Right cardiac atrium (tissue), 5 donors: ENCODE data around the gene SYT4. TPM values are rescaled to one million over a fixed set of nuclear protein-coding genes. Genes with fewer than 3 reads are reported as not detected.
"Not testable (repeated sequence)": the region's sequence is repeated elsewhere in the genome, so short reads cannot be mapped to it uniquely, and the experiment has no call there.

Experiments used
- ATAC-seq, 2 donors: fragments of 200-7000 bp; cut with Tn5 transposase; one replicate each; pipeline versions ENCODE4 v1.8.0 to v1.9.1; 2020; ENCODE audit warnings: moderate library complexity in 2 of 2, mild to moderate bottlenecking in 1 of 2
- DNase-seq, 3 donors: peaks; one replicate each; pipeline ENCODE4 v3.0.0-alpha.2; 2020
- H3K27ac ChIP-seq: one replicate; pipeline ENCODE4 v1.5.1; 2013; ENCODE audit warnings: mild to moderate bottlenecking, low read length, control low read depth, moderate library complexity
- H3K27me3 ChIP-seq: one replicate; pipeline ENCODE4 v1.6.1; 2013; ENCODE audit not compliant: control insufficient read depth, insufficient read depth
- H3K4me1 ChIP-seq: one replicate; pipeline ENCODE4 v1.6.1; 2013; ENCODE audit warnings: low read length; ENCODE audit not compliant: control insufficient read depth, insufficient read depth
- H3K4me3 ChIP-seq: one replicate; pipeline ENCODE4 v1.5.1; 2013; ENCODE audit warnings: low read length, control low read depth
- H3K9me3 ChIP-seq: one replicate; pipeline ENCODE4 v1.6.1; 2013; ENCODE audit warnings: low read length; ENCODE audit not compliant: control insufficient read depth
- WGBS: extraction: QIAGEN DNeasy Blood & Tissue Kit; methylation state at CpG from one replicate; pipeline ENCODE4 v1.1.7; 2013; 5-methylcytosine and 5-hydroxymethylcytosine counted together
- intact Hi-C, 4 donors: fragments of 100-400 bp; cut with DNase I; formaldehyde crosslinking; loops; one replicate each; pipeline versions ENCODE4 v1.11.0 to v1.14.0; 2022 to 2023
- long read RNA-seq, 4 donors: library from polyadenylated mRNA; unstranded; transcript quantifications; one replicate each; pipeline ENCODE4 v2.0.0, GENCODE V29; 2020 to 2021
- polyA plus RNA-seq: library from polyadenylated mRNA; stranded (reverse); fragments of 200-250 nt; gene quantifications from one replicate; pipeline ENCODE4 v1.2.3, GENCODE V29; 2013
- total RNA-seq, 4 donors: library from RNA; stranded (reverse); fragmentation: NEBNext Ultra II Directional; extraction: Animal tissue kit (Norgen Biotek cat#: 25700); gene quantifications; one replicate each; pipeline ENCODE4 v1.2.1, GENCODE V29; 2021
- donor health status: healthy with polysubstance abuse.
- donor health status: DM: no; HTN: yes; CAD: no.
- donor health status: DM: no; HTN: no; CAD: no.
- donor health status: DM: no; HTN: yes; CAD: no; lungs with severe emphysema.
- donor health status: DM: yes; HTN: yes; CAD: no.

Gene SYT4, protein sequence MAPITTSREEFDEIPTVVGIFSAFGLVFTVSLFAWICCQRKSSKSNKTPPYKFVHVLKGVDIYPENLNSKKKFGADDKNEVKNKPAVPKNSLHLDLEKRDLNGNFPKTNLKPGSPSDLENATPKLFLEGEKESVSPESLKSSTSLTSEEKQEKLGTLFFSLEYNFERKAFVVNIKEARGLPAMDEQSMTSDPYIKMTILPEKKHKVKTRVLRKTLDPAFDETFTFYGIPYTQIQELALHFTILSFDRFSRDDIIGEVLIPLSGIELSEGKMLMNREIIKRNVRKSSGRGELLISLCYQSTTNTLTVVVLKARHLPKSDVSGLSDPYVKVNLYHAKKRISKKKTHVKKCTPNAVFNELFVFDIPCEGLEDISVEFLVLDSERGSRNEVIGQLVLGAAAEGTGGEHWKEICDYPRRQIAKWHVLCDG
- total RNA-seq (1 to 10 TPM in 2 of 4 donors, under 1 TPM in 1, not detected in 1; 0.47 to 1.6 (median 1.0) TPM), polyA plus RNA-seq (0.09 TPM)
- long read RNA-seq, donor 1, result 0 reads
- long read RNA-seq, donor 2, result 0 reads
- long read RNA-seq, donor 3, full-length matches to known transcripts, result 4 of 4 reads
- long read RNA-seq, donor 3, partial matches to known transcripts, result 0 of 4 reads
- long read RNA-seq, donor 3, other reads (novel, unspliced or antisense), result 0 of 4 reads
- long read RNA-seq, donor 4, result 0 reads

- intact Hi-C loops, result loop anchor here (5.0 to 10.0 kb wide), 4 partner anchors 682 to 1162 kb away; no protein-coding TSS in a partner anchor
- no peaks in the 10 kb centered on the region for H3K9me3 ChIP-seq
- no peak within 1 kb of the TSS for H3K4me3 ChIP-seq
- H3K27ac ChIP-seq, result no peak within 1 kb of the TSS
- no peaks in the 10 kb centered on the region for H3K4me1 ChIP-seq
- WGBS, result 2% methylated on average over 20 of the region's 20 CpGs
- peak; percentile 28 to 63 (median 60) for DNase-seq
- no peaks in the 10 kb centered on the region for H3K27me3 ChIP-seq
- peak in 1 of 2 donors; percentile 67 for ATAC-seq
Measured at GRCh38 chr18:43277164-43277600, at the start of gene SYT4. SYT4 (minus strand) TSS chr18:43277490; CDS start chr18:43277281, 209 bp downstream.

- no peak overlapping the region for H3K27ac ChIP-seq
- no peak for ATAC-seq
Measured at GRCh38 chr18:43322132-43322531, 44.8 kb upstream of the SYT4 start.

GRCh38 chr18:43314941-43315340 is 37.7 kb upstream of the SYT4 start:
- Histone ChIP-seq H3K27ac (no peak overlapping the region), H3K4me3 (no peak overlapping the region), H3K9me3 (no peaks in the 10 kb centered on the region), H3K27me3 (no peaks in the 10 kb centered on the region), H3K4me1 (no peaks in the 10 kb centered on the region)
- 49% methylated on average over 3 of the region's 3 CpGs for WGBS
- intact Hi-C loops, result no loop called here
- no peak for ATAC-seq
- no peak for DNase-seq

More at GRCh38 chr18:43322132-43322531, 44.8 kb upstream of the SYT4 start:
- Histone ChIP-seq H3K4me1 (no peaks in the 10 kb centered on the region), H3K9me3 (no peaks in the 10 kb centered on the region), H3K4me3 (no peak overlapping the region), H3K27me3 (no peaks in the 10 kb centered on the region)
- peak in 1 of 3 donors; percentile 10 for DNase-seq
- WGBS, result 87% methylated on average over 1 of the region's 1 CpG
- intact Hi-C loops, result no loop called here

DNA sequence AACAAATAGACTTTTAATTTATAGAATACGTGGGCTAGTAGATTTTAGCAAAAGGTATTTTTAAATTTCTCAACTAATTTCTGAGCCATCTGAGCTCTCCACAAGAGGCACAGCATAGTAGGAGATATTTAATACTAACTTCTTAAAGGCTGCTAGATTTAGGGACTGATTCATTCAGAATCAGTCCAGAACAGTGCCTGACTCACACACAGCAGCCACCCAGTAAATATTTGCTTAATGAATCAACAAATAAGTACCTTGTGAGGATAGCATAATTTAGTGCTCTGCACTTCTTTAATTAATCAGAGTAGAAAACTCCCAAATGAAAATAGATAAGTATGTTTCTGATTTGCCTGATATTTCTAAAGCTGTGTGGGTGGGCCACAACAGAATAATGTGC is 35.6 kb upstream of the SYT4 start:
- intact Hi-C loops, result no loop called here
- no peaks in the 10 kb centered on the region for H3K9me3 ChIP-seq
- H3K27ac ChIP-seq, result no peak overlapping the region
- 80% methylated on average over 1 of the region's 1 CpG for WGBS
- no peaks in the 10 kb centered on the region for H3K4me1 ChIP-seq
- DNase-seq (no peak), ATAC-seq (no peak)
- no peaks in the 10 kb centered on the region for H3K27me3 ChIP-seq
- no peak overlapping the region for H3K4me3 ChIP-seq

GRCh38 chr18:43310239-43310638 is 32.9 kb upstream of the SYT4 start:
- ATAC-seq (no peak), DNase-seq (no peak)
- intact Hi-C loops, result no loop called here
- Histone ChIP-seq H3K4me3 (no peak overlapping the region), H3K27ac (no peak overlapping the region), H3K4me1 (no peaks in the 10 kb centered on the region), H3K9me3 (no peaks in the 10 kb centered on the region), H3K27me3 (no peaks in the 10 kb centered on the region)
- 57% methylated on average over 1 of the region's 1 CpG for WGBS

DNA sequence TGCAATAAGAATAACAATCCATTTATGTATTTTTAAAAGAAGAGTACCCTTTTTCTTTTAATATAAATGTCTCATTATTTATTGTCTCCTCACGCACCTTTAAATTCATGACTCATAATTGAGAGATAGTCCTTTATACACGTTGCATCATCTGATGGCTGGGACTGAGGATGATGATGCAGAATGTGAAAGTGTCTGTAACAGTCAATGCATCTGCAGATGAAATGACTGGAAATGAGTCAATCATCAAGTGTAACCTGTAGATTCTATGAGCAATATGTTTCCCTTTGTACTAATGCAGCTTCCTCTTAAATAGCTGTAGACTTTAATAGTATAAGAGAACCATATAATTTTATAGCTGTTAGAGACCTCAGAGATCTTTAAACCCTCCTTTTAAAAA is 26.1 kb upstream of the SYT4 start:
- H3K27me3 ChIP-seq, result no peaks in the 10 kb centered on the region
- no peaks in the 10 kb centered on the region for H3K4me1 ChIP-seq
- no peak overlapping the region for H3K27ac ChIP-seq
- WGBS, result 71% methylated on average over 2 of the region's 2 CpGs
- H3K4me3 ChIP-seq, result no peak overlapping the region
- no peaks in the 10 kb centered on the region for H3K9me3 ChIP-seq
- intact Hi-C loops, result no loop called here
- ATAC-seq (no peak), DNase-seq (no peak)

- intact Hi-C loops, H3K27ac ChIP-seq, DNase-seq, ATAC-seq, H3K9me3 ChIP-seq, H3K27me3 ChIP-seq, H3K4me3 ChIP-seq, H3K4me1 ChIP-seq: not testable (repeated sequence)
- WGBS, result 88% methylated on average over 11 of the region's 11 CpGs
Measured at GRCh38 chr18:43286187-43286586, 8.9 kb upstream of the SYT4 start.

GRCh38 chr18:43283299-43283698 is 6.0 kb upstream of the SYT4 start:
- Histone ChIP-seq H3K4me3 (no peak overlapping the region), H3K9me3 (no peaks in the 10 kb centered on the region), H3K4me1 (no peaks in the 10 kb centered on the region), H3K27me3 (no peaks in the 10 kb centered on the region), H3K27ac (no peak overlapping the region)
- WGBS, result 93% methylated on average over 16 of the region's 16 CpGs
- intact Hi-C loops, result no loop called here
- ATAC-seq (no peak), DNase-seq (no peak)

DNA sequence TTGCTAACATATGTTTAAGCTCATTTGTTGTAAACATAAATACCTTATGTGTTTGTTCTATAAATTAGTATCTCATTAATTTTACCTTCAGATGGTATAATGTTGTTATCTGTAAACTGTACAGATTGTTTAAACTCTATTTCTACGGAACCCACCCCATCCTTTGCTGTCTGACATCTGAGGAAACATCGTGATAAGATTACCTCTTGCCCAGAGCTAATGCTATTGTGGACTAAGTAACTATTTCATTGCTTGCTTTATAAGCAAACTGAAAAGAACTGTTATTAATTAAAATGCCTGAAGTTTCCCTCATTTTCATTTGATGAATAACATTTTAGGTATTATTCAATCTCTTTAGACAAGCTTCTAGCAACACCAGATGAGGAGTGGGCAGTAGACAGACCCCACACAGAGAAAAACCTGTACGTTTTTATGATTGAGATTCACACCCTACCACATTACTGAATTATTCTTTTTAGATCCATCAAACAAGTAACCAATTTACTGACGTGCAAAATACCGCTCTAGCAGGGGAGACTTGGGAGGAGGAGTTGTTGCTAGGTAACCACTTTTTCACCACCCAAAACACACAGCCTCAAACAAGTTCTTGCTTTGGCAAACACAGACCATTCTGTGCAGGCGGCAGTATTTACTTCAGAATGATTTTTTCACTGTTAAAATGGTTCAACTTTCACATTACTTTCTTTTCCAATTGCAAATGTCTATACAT is 1.9 kb upstream of the SYT4 start:
- no peaks in the 10 kb centered on the region for H3K9me3 ChIP-seq
- intact Hi-C loops, result loop anchor here (5.0 to 10.0 kb wide), 4 partner anchors 684 to 1164 kb away; no protein-coding TSS in a partner anchor
- DNase-seq, result no peak
- ATAC-seq, result peak in 1 of 2 donors; percentile 50
- no peak overlapping the region for H3K27ac ChIP-seq
- H3K4me3 ChIP-seq, result no peak overlapping the region
- H3K4me1 ChIP-seq, result no peaks in the 10 kb centered on the region
- 4% methylated on average over 6 of the region's 6 CpGs for WGBS
- H3K27me3 ChIP-seq, result no peaks in the 10 kb centered on the region

GRCh38 chr18:43278355-43278754 is 1.1 kb upstream of the SYT4 start:
- Histone ChIP-seq H3K9me3 (no peaks in the 10 kb centered on the region), H3K27me3 (no peaks in the 10 kb centered on the region), H3K27ac (no peak overlapping the region), H3K4me3 (no peak overlapping the region), H3K4me1 (no peaks in the 10 kb centered on the region)
- intact Hi-C loops, result loop anchor here (5.0 to 10.0 kb wide), 4 partner anchors 684 to 1164 kb away; no protein-coding TSS in a partner anchor
- ATAC-seq (no peak), DNase-seq (no peak)

- DNase-seq (no peak), ATAC-seq (no peak)
- no peak overlapping the region for H3K27ac ChIP-seq
- WGBS, result 62% methylated on average over 3 of the region's 3 CpGs
- H3K9me3 ChIP-seq, result no peaks in the 10 kb centered on the region
- H3K27me3 ChIP-seq, result no peaks in the 10 kb centered on the region
- no peak overlapping the region for H3K4me3 ChIP-seq
- intact Hi-C loops, result loop anchor here (5.0 to 10.0 kb wide), 4 partner anchors 682 to 1162 kb away; no protein-coding TSS in a partner anchor
- no peaks in the 10 kb centered on the region for H3K4me1 ChIP-seq
Measured at GRCh38 chr18:43276491-43276890, 799 bp downstream of the SYT4 start.
